ENCODE results near the gene SKIDA1.

SKIDA1 gene

DNA sequence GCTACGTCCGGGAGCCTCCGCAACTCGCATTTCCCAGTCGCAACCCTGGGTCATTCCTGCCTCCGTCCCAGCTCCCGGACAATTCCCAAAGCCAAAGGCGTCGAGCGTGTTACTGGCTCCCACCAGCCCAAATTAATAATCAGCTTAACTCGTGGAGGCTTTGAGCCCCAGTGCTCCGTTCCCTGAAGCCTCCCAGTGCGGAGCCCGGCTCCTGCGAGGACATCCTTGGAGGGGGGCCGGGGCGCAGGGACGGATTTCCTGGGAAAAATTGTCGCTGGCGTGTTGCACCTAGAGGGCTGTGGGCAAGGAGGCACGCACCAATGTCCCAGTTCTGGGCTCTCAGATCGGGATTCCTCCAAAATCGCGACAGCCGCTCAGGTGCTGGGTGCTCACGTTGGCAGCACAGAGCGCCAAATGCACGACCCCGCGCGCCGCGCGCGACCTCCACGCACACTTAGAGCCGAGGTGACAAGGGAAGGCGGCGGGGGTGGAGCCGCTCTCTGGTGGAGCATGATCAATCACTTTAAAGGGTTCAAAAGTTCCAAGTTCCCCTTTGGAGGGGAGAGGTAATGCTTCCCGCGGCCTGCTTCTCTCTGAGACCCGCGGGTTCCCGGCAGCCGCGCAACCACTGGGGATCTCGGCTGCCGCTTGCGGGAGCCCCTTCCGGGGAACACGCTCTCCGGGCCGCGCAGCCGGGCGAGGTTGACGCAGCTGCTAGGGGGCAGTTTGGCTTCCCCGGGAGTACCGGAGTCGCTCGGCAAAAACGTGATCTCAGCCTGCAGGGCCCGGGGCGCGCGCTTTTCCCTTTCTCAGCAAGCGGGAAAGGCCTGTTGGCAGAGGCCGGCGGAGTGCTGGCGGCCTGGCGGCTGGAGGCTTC, 25.5 kb downstream of the SKIDA1 start:
- peak; percentile 12 for DNase-seq

DNA sequence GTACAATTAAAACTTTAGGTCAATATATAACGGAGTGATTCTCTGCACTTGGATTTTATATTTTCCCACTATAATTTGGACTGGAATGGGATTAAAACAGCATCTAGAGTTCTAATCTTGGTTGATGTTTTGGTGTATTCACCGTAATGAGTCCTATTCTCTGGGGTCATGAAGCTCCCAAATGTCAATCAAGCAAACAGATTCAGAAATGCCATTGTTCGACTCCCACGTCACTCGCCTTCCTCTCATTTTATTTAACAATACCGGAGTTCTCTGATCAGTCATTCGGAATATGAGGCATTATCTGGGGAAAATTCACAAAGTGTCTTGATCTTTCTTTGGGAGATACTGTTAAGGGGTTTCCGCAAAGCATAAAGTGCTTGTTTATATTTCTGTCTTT, 26.5 kb downstream of the SKIDA1 start:
- no peak for DNase-seq

DNA sequence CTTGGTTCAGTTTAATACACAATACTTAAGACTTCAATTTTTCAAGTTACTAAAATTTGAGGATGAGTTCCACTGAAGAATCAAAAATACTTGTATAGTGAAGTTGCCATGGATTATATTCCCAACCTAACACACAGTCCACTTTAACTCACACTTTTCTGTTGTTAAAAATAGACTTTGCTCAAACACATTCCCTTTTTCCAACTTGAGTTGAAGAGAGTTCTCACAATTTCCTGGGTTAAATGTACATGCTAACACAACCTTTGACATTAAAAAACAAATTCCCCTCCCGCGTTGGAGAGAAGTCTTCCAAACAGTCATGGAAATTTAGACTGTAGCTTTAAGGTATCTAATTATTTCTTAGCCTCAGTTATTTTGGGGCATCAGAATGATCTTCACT, 27.1 kb downstream of the SKIDA1 start:
- DNase-seq = no peak

DNA sequence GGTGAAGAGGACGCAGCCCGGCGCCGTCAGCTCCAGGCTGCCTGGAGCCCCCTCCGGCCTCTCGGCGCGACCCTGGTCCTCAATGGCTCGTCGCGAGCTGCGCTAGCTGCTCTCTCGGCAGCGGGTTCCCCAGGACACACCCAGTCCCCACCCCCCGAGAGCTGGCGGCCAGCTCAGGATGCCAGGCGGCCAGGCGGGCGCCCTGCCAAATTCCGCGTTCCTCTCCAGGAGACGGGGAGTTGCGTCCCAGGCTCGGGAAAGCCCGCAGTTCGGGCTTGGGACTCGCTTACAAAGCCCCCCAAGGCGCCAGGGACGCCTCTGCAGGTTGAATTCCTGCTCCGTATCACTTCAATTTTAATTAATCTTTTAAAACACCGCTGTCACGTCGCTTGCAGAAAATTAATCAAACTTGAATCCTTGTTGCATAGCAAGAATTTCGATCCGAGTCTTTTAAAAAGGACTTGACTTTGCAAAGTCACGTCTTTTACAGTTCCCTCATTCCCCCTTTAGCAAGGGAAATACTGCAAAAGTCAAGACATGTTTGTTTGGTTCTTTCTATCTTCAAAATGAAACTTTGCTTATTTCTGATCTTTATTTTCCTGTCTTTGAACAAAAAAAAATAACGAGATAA, 28.2 kb downstream of the SKIDA1 start:
- peak; percentile 16 for DNase-seq

DNA sequence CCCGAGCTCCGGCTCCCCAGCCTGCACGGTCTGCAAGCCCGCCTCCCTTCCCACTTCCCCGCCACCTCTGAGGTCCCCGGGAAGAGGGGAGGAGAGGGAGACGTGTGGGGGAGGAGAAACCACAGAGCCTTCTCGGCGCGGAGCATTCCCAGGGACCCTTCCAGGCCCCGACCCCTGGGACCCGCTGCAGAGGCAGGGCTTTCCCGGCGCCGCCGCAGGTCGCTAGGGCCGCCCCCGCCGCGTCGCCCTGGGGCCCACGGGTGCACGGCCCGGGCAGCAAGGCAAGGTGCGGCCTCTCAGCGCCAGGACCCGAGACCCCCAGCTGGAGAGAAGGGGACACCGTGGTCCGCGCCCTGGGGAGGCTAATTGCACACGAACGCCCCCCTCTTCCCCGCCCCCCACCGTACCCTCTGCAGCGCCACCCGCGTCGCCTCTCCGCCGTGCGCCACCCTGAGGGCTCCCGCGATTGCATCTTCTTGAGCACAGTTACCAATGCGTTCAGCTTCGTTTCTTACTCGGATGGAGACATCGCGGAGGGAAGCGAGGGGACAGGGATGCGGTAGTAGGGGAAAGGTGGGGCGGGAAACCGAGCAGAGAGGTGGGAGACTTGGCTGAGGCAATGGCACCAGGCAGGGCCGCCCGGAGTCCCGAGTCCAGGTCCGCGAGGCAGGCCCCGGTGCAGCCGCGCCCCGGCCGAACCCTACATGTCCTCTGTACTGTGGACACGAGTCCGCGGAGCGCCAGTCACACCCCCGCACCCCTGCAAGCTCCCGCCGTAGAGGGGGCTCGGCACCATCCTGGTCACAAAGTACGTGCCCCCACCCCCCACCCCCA, 28.9 kb downstream of the SKIDA1 start:
- peak; percentile 54 for DNase-seq

DNA sequence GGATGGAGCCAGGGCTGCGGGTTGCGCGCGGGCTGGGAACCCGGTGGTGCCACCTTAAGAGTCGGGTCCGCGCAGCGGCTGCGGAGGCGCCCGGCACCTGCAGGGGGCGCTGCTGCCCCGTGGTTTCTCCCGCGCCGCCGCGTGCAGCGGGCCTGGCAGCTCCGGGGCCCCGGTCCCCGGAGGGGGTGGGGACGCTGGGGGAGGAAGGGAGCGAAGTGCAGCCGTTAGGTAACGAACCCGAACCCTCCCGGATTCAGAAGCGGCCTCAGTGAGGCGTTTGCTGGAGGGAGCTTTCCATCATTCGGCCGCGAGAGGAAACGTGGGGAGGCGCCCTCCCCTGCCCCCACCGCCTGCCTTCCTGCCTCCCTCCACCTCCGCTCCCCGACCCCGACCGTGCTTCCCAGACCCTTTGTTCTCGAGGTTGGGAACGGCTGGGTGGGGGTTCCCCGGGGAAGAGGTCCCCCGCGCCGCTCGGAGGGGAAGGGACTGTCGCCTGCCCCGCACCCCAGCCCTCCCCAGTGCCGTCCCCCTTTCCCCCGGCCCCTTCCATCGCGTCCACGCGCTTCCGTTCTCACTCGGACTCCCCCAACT, 29.6 kb downstream of the SKIDA1 start:
- peak; percentile 88 for DNase-seq

DNA sequence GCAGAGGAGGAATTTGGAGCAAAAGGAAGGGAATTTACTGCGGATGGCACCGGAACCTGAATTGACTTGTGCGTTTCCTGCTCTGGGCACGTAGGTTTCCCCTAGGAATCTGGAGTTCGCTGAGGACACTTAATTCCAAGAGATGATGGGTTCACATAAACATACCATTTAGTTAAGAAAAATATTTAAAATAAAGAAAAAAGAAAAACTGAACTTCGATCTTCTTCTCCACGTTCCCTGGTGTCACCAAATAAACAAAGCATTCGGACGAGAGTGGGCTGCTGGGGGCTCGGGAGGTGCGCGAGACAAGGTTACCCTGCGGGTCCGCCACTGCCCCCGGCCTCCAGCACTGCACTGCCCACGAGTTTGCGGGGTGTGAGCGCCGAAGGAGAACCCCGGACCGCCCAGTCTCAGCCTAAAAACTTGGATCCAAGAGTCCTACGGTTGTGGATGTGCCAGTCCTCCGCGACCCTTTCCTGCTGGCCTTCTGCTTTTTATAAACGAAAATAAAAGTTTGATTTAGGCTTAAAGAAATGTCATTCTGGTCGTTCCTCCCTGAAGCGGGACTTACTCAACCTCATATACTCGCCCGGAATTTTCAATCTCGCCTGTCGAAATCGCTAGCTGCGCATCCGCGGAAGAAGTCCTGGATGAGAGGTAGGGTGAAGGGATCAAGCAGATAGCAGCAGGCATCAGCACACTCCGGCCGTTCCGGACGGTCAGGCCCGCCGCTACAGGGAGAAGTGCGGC, 30.3 kb downstream of the SKIDA1 start:
- no peak for DNase-seq

DNA sequence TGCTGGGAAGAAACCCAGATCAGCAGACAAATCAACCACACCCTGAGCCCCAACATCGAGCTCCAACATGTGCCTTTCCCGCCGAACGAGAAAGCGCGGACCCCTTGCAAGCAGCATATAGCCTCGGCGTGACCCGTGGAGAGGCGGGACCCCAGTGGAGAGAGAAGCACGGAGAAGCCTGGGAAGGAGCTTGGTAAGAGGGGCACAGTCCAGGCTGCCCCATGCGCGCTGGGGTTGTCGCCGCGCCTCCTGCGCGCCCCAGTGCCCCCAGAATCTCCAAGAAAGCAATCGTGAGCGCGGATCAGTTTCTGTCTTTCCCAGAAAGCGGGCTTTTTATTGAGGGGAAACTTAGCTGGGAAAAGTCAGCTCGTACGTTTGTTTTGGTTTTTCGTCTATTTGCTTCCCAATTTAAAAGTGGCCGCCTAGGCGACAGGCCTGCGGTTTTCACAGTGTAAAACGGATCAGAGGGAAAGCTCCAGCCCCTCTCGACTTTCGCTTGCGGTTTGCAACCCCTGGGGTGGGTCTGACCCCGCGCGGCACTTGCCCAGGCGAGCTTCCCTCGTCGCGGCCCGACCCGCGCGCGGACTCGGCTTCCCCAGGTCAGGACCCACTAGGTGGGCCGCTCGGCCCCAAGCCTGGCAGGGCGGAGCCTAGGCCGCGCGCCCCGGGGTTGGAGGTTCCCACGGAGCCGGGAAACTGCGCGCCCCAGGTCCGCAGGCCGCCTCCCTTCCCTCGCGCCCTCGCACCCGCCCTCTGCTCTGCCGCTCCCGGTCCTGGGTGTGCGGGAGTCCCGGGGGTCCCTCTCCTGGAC, 31.1 kb downstream of the SKIDA1 start:
- peak; percentile 4 for DNase-seq

DNA sequence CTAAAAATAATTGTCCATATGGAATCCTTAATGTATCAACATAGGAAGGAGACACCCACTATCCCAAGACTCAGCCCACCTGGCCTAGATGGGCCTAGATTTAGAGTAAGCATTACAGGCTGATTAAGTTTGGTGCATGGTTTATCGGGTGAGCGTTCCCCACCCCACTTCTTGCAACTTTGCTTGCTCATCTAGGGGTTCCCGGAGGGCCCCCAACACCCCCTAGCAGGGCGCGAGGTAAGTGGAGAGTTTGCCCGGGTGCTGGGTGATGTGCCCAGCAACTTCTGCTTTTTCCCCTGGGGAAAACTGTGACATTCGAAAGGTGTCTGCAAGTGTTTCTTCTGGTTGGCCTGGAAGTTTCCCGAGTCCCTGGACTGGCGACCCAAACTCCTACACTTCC, 31.7 kb downstream of the SKIDA1 start:
- DNase-seq = no peak

DNA sequence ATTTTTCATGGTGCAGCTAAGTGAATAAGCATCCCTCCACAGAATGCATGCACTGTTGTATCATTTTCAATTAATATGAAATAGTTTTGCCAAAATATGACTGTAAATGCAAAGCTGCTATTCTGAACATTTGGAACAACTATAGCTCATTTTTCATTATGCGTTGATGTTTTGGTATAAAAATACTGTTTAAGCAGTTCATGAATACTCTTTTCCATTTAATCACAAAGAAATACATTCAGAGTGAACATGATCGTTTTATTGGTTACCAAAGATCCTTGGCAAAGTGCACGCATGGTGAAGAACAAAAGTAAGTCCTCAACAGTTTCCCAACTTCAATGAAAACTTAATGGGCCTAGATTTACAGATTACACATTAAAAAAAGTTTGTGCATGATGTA, 33.1 kb downstream of the SKIDA1 start:
- DNase-seq = no peak

DNA sequence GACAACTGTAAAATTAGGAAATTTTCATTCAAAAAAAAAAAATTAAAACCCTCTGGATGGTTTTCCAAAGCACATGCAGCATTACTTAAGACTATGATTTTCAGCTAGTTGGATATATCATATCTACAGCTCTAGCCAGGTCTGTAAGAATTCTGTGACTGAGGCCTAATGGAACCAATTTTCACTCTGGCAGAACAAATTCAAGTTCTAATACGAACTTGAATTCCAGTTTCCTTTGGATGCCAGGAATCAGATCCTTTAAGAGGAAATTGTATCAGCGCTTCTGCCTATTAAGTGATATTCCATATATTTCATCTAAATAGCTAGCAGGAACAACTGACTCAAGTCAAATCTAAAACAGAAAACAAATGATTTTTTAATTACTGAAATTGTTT, 34.8 kb downstream of the SKIDA1 start:
- DNase-seq = no peak

DNA sequence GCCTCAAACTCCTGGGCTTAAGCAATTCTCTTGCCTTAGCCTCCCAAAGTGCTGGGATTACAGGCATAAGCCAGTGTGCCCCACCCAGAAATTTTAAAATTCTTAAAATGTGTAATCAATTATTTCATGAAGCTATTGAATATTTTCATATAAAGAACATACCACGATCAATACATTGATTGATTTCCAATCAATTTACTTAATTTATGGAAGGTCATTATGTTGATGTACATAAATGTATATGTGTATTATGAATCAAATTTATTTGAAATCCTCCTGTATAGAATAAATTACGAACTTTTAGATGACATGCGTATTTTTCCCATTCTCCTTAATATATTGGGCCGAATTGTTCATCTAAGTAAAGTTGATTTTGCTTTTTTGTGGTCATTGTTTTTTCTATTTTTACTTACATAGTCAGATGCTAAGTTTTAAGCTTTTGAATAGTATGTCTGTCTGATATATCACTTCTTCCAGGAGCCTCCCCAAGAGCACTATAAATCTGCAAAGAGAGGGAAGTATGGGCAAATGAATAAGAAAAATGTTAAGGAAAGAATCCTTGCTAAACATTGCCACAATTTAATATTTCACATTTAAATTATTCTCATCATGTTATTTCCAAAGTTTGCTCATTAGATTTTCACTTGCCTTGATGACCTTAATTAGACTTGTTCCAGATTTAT, 35.3 kb downstream of the SKIDA1 start:
- no peak for DNase-seq

DNA sequence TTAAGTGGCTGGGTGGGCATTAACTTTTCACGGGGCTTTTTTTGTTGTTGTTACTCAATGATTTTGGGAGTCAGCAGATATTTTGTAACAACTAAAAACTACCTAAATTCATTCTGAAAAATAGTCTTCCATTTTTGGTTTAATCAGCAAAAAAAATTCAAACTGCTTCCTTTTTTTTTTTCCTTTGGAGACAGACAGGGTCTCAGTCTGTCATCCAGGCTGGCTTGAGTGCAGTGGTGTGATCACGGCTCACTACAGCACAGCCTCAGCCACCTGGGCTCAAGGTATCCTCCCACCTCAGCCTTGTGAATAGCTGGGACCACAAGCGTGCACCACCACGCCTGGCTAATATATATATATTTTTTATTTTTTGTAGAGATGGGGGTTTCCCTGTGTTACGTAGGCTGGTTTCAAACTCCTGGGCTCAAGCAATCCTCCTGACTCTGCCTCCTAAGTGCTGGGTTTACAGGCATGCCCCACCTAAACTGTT, 36.5 kb downstream of the SKIDA1 start:
- no peak for DNase-seq

DNA sequence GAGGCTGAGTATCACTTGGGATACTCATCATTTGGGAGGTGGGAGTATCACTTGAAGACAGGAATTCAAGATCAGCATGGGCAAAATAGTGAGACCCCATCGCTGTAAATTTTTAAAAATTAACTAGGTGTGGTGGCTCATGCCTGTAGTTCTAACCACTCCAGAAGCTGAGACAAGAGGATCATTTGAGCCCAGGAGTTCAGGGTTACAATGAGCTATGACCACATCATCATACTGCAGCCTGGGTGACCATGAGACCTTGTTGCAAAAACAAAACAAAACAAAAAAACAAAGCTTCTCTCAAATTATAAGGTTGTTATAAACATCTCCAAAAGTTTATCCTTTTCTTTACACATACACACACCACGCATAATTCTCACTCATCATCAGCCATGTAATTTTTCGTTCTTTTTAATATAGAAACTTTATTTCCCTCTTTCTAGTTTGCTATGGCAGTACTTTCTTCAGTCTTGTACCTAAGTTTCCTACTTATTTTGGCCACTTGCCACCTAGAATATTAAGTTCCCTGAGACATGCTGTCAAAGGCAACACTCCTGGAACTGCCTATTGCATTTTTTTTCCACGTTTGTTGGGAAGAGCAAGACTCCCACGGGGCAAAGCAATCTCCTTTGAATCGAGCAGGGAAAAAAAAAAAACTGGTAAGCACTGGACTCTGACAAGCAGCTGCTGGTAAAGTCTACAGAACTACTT, 37.1 kb downstream of the SKIDA1 start:
- no peak for DNase-seq

DNA sequence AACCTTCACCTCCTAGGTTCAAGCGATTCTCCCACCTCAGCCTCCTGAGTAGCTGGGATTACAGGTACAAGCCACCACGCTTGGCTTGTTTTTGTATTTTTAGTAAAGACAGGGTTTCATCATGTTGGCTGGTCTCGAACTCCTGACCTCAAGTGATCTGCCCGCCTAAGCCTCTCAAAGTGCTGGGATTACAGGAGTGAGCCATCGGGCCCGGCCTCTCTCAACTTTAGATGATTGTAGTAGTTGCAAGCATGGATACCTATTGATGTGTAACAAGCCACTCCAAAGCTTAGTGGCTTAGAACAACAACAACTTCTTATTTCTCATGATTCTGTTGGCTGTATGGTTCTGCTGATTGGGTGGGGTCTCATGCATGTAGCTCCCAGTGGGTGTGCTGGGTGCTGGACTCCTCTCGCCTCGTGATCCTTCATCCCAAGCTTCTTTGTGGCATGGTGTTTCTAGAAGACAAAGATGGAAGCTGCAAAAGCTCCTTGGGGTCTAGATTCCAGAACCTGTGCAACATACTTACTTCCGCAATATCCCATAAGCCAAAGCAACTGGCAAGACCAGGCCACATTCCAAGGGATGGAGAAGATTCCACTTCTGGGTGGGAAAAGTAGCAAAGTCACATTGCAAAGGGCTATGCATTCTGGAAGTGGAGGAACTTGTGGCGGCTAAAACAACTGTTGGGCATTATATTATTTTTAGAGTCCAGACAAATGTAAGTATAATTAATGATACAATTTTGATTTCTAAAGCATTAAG, 37.9 kb downstream of the SKIDA1 start:
- no peak for DNase-seq

DNA sequence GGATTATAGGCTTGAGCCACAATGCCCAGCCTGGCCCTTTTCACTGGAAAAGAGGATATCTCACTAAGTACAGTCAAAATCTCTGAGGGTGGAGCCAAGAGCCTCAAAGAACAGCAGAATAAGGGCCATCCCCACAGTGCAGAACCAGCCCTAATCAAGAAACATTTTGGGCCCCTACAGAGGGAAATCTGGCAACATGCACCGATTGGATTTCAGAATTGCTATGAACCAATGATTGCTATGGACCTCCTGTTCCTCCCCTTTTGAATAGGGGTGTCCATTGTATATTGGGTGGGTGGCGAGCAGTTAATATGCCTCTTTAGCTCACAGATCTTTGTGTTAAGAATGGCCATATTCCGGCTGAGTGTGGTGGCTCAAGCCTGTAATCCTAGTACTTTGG, 42.7 kb downstream of the SKIDA1 start:
- no peak for DNase-seq

DNA sequence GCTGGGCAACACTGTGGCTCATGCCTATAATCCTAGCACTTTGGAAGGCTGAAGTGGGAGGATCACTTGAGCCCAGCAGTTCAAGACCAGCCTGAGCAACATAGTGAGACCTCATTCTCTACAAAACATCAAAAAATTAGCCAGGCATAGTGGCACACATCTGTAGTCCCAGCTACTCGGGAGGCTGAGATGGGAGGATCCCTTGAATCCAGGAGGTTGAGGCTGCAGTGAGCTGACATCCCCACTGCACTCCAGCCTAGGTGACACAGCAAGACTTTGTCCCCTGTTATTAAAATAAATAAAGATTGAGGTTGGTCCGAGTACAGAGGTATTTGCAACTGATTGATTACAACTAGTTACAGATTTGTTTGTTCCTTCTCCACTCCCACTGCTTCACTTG, 44.1 kb downstream of the SKIDA1 start:
- DNase-seq = no peak

DNA sequence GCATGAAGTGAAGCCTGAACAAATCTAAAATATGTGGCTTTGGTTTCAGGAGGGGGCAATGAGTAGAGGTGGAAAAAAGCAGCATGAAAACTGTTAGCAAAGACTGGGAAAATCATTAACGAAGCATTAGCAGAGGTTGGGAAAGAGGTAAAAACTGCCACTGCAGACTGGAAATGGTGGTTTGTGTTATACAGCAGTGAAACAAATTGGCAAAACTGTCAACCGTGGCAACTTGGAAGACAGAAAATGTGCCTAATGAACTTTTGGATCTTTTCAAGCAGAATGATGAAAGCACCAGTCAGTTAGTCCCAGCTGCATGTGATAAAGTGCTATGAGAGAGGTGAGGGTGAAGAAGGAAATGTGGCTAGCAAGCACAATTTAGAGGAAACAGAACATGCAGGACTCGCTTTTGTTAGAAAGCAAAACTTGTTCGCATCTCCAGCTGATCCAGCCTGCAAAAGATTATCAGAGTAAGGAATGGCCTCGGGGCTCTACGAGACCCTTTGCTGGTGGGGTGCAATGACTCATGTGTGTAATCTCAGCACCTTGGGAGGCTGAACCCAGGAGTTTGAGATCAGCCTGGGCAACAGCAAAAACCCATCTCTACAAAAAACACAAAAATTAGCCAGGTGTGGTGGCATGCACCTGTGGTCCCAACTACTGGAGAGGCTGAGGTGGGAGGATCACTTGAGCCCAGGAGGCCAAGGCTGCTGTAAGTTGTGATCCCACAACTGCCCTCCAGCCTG, 45.7 kb downstream of the SKIDA1 start:
- no peak for DNase-seq

DNA sequence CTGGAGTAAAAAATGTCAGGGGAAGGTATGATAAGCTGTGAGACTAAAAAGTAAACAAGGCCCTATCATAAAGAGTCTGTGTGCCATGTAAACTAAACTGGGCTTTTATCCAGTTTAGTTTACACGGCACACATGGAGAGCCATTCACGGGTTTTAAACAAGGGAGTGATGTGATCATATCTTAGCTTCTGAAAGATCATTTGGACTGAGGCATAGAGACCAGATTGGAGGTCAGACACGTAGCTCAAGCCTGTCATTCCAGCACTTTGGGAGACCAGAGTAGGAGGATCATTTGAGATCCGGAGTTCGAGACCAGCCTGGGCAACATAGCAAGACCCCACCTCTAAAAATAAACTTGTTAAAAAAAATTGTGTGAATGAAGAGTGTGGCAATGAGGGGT, 50.1 kb downstream of the SKIDA1 start:
- no peak for DNase-seq

All from CD4-positive, alpha-beta T cell treated with Interleukin-21 for 1 hour (primary cell).